Endodermal cell (in vitro differentiated cells): ENCODE measurements around the gene IL12RB2. TPM values are rescaled to one million over a fixed set of nuclear protein-coding genes. Genes with fewer than 3 reads are reported as not detected.

Source experiments
- DNase-seq: peaks from one replicate; pipeline ENCODE4 v3.0.0-alpha.2; 2017
- H3K27ac ChIP-seq: 2 replicates; pipeline ENCODE4 v1.5.1; 2013; ENCODE audit warnings: mild to moderate bottlenecking, low read depth, low read length, moderate library complexity
- H3K27me3 ChIP-seq: 2 replicates; pipeline ENCODE4 v1.6.1; 2013; ENCODE audit warnings: mild to moderate bottlenecking, low read length, moderate library complexity; ENCODE audit not compliant: insufficient read depth, control insufficient read depth, poor library complexity, severe bottlenecking
- H3K36me3 ChIP-seq: 2 replicates; pipeline ENCODE4 v1.7.0; 2013; ENCODE audit warnings: mild to moderate bottlenecking, low read length, moderate library complexity; ENCODE audit not compliant: control insufficient read depth, insufficient read depth
- H3K4me1 ChIP-seq: one replicate; pipeline ENCODE4 v1.7.0; 2013; ENCODE audit warnings: low read length; ENCODE audit not compliant: control insufficient read depth, insufficient read depth
- H3K4me3 ChIP-seq: 2 replicates; pipeline ENCODE4 v1.5.1; 2013; ENCODE audit warnings: mild to moderate bottlenecking, low read length, moderate library complexity
- H3K9ac ChIP-seq: 2 replicates; pipeline ENCODE4 v1.6.1; 2013; ENCODE audit warnings: mild to moderate bottlenecking, low read length, moderate library complexity; ENCODE audit not compliant: poor library complexity, severe bottlenecking; ENCODE audit errors: extremely low read depth
- H3K9me3 ChIP-seq: 2 replicates; pipeline ENCODE4 v1.6.1; 2013; ENCODE audit warnings: mild to moderate bottlenecking, low read length, moderate library complexity; ENCODE audit not compliant: control insufficient read depth
- H3K27ac Mint-ChIP-seq: 2 replicates; pipeline ENCODE4 v1.8.0; 2020; ENCODE audit warnings: mixed read lengths
- H3K27me3 Mint-ChIP-seq: 2 replicates; pipeline ENCODE4 v1.8.0; 2021; ENCODE audit warnings: mild to moderate bottlenecking, mixed read lengths; ENCODE audit not compliant: insufficient read depth
- H3K36me3 Mint-ChIP-seq: 2 replicates; pipeline ENCODE4 v1.8.0; 2020; ENCODE audit warnings: low read depth, mixed read lengths
- H3K4me1 Mint-ChIP-seq: 2 replicates; pipeline ENCODE4 v1.8.0; 2020; ENCODE audit warnings: mixed read lengths
- H3K4me3 Mint-ChIP-seq: 2 replicates; pipeline ENCODE4 v1.8.0; 2020; ENCODE audit warnings: mild to moderate bottlenecking, moderate library complexity, mixed read lengths
- H3K9me3 Mint-ChIP-seq: 2 replicates; pipeline ENCODE4 v1.8.0; 2020; ENCODE audit warnings: mild to moderate bottlenecking, mixed read lengths
- WGBS, 2 experiments: methylation state at CpG; one replicate each; pipeline versions ENCODE4 v1.1.5 to v1.1.7; 2013; ENCODE audit warnings: missing lambda C conversion rate in 2 of 2, mixed read lengths in 1 of 2; ENCODE audit not compliant: insufficient coverage in 1 of 2, insufficient read length in 1 of 2; 5-methylcytosine and 5-hydroxymethylcytosine counted together
- total RNA-seq, 2 donors: library from RNA; stranded (reverse); fragmentation: NEBNext Ultra II Directional in 1 of 2; extraction: Animal tissue kit (Norgen Biotek cat#: 25700) in 1 of 2; gene quantifications; 2 replicates in 1 of 2; 3 replicates in 1 of 2; pipeline ENCODE4 v1.2.1, GENCODE V29; 2021
- TF ChIP-seq, protein P1 (sequence below): fragments of 200-600 bp; sonication (generic); conservative IDR thresholded peaks from 2 replicates; pipeline ENCODE4 v1.5.0; 2021; ENCODE audit warnings: antibody characterized with exemption, mild to moderate bottlenecking

Gene IL12RB2
- total RNA-seq, 2 donors from 2014 or later, result 0.29 TPM; not detected in 1

DNA sequence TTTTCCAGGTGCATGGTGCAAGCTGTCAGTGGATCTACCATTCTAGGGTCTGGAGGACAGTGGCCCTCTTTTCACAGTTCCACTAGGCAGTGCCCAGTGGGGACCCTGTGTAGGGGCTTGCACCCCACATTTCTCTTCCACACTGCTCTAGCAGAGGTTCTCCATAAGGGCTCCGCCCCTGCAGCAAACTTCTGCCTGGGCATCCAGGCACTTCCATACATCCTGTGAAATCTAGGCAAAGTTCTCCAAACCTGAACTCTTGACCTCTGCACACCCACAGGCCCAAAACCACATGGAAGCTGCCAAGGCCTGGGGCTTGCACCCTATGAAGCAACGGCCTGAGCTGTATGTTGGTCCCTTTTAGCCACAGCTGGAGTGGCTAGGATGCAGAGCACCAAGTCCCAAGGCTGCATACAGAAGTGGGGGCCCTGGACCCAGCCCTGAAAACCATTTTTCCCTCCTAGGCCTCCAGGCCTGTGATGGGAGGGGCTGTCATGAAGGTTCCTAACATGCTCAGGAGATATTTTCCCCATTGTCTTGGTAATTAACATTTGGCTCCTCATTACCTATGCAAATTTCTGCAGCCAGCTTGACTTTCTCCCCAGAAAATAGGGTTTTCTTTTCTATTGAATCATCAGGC lies 76.4 kb downstream of the IL12RB2 start:
- no peak for DNase-seq

GRCh38 chr1:67390041-67390887 lies 82.6 kb downstream of the IL12RB2 start:
- peaks cover 10% of the 10 kb centered on the region for H3K9me3 Mint-ChIP-seq
- DNase-seq, result no peak

More for the DNA sequence above, 76.4 kb downstream of the IL12RB2 start:
- H3K9me3 ChIP-seq, result peaks cover 36% of the 10 kb centered on the region
- TF ChIP-seq, protein P1, sequence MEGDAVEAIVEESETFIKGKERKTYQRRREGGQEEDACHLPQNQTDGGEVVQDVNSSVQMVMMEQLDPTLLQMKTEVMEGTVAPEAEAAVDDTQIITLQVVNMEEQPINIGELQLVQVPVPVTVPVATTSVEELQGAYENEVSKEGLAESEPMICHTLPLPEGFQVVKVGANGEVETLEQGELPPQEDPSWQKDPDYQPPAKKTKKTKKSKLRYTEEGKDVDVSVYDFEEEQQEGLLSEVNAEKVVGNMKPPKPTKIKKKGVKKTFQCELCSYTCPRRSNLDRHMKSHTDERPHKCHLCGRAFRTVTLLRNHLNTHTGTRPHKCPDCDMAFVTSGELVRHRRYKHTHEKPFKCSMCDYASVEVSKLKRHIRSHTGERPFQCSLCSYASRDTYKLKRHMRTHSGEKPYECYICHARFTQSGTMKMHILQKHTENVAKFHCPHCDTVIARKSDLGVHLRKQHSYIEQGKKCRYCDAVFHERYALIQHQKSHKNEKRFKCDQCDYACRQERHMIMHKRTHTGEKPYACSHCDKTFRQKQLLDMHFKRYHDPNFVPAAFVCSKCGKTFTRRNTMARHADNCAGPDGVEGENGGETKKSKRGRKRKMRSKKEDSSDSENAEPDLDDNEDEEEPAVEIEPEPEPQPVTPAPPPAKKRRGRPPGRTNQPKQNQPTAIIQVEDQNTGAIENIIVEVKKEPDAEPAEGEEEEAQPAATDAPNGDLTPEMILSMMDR, result no peak
- no peak overlapping the region for H3K27ac ChIP-seq
- H3K36me3 Mint-ChIP-seq, result peaks cover 27% of the 10 kb centered on the region
- peak overlapping the region; percentile 45 for H3K4me3 ChIP-seq
- H3K27me3 ChIP-seq, result no peaks in the 10 kb centered on the region
- H3K9ac ChIP-seq, result no peak overlapping the region
- H3K4me1 Mint-ChIP-seq, result no peaks in the 10 kb centered on the region
- WGBS, 2 experiments, result 90 to 100% methylated on average over 1 of the region's 2 CpGs
- H3K4me3 Mint-ChIP-seq, result no peak overlapping the region
- H3K27ac Mint-ChIP-seq, result no peak overlapping the region
- no peaks in the 10 kb centered on the region for H3K36me3 ChIP-seq
- H3K4me1 ChIP-seq, result no peaks in the 10 kb centered on the region
- H3K9me3 Mint-ChIP-seq, result peaks cover 50% of the 10 kb centered on the region
- no peaks in the 10 kb centered on the region for H3K27me3 Mint-ChIP-seq

GRCh38 chr1:67393240-67393639 lies 85.6 kb downstream of the IL12RB2 start:
- Histone ChIP-seq H3K27ac (no peak overlapping the region), H3K27me3 (no peaks in the 10 kb centered on the region), H3K9ac (no peak overlapping the region), H3K4me3 (no peak overlapping the region), H3K36me3 (peaks cover 15% of the 10 kb centered on the region), H3K9me3 (no peaks in the 10 kb centered on the region), H3K4me1 (no peaks in the 10 kb centered on the region)
- no peak for DNase-seq
- Mint-ChIP-seq H3K36me3 (peaks cover 6% of the 10 kb centered on the region), H3K9me3 (no peaks in the 10 kb centered on the region), H3K27ac (peak overlapping the region; percentile 76), H3K4me3 (no peak overlapping the region), H3K4me1 (peaks cover 25% of the 10 kb centered on the region), H3K27me3 (peaks cover 2% of the 10 kb centered on the region)
- TF ChIP-seq, protein P1, result no peak
- 88 to 93% methylated on average over 12 of the region's 12 CpGs for WGBS, 2 experiments

More at GRCh38 chr1:67390041-67390887, 82.6 kb downstream of the IL12RB2 start:
- Mint-ChIP-seq H3K27me3 (no peaks in the 10 kb centered on the region), H3K4me3 (no peak overlapping the region), H3K36me3 (peaks cover 4% of the 10 kb centered on the region), H3K27ac (no peak overlapping the region), H3K4me1 (peaks cover 25% of the 10 kb centered on the region)
- Histone ChIP-seq H3K36me3 (peaks cover 8% of the 10 kb centered on the region), H3K4me1 (no peaks in the 10 kb centered on the region), H3K27ac (no peak overlapping the region), H3K9me3 (peaks cover 4% of the 10 kb centered on the region), H3K4me3 (no peak overlapping the region), H3K27me3 (no peaks in the 10 kb centered on the region), H3K9ac (no peak overlapping the region)
- TF ChIP-seq, protein P1, result no peak
- WGBS, 2 experiments, result 68 to 75% methylated on average over 3 of the region's 3 CpGs
